ENCODE measurements around the gene UNC5A.

- TF ChIP-seq, protein P1, sequence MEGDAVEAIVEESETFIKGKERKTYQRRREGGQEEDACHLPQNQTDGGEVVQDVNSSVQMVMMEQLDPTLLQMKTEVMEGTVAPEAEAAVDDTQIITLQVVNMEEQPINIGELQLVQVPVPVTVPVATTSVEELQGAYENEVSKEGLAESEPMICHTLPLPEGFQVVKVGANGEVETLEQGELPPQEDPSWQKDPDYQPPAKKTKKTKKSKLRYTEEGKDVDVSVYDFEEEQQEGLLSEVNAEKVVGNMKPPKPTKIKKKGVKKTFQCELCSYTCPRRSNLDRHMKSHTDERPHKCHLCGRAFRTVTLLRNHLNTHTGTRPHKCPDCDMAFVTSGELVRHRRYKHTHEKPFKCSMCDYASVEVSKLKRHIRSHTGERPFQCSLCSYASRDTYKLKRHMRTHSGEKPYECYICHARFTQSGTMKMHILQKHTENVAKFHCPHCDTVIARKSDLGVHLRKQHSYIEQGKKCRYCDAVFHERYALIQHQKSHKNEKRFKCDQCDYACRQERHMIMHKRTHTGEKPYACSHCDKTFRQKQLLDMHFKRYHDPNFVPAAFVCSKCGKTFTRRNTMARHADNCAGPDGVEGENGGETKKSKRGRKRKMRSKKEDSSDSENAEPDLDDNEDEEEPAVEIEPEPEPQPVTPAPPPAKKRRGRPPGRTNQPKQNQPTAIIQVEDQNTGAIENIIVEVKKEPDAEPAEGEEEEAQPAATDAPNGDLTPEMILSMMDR (IDR thresholded peaks at IDR 0.05): no peak
- TF ChIP-seq POLR2A (IDR thresholded peaks at IDR 0.05): no peak
Observed at GRCh38 chr5:176892663-176893062, 82.3 kb downstream of the UNC5A start.

Measured in heart left ventricle (tissue), 13 donors.